HG03135 (cell line): Measurements from ENCODE around the gene IRX5.

Source experiments
- ATAC-seq: cut with Tn5 transposase; IDR thresholded peaks from one replicate; pipeline ENCODE4 v1.9.1; 2021; ENCODE audit warnings: mild to moderate bottlenecking, moderate library complexity; ENCODE audit not compliant: unreplicated experiment

The IRX5 gene

DNA sequence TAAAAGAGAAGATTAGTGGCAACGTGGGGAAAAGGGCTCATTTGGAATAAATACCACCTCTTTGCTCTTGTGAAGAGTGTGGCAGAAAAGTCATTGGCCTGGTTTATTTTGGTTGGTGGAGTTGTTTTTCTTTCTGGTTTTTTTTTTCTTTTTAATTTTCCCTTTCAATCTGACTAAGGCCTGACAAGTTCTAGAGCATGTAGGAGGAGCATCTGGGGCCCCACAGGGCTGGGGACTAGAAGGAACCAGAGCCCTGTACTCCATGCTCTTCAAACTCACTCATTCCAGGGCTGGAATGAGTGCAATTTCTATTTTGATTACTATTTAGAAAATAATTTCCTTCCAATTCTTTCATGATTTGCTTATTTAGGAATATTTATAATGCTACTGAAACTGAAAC, 13.3 kb downstream of the IRX5 start:
- no peak for ATAC-seq

DNA sequence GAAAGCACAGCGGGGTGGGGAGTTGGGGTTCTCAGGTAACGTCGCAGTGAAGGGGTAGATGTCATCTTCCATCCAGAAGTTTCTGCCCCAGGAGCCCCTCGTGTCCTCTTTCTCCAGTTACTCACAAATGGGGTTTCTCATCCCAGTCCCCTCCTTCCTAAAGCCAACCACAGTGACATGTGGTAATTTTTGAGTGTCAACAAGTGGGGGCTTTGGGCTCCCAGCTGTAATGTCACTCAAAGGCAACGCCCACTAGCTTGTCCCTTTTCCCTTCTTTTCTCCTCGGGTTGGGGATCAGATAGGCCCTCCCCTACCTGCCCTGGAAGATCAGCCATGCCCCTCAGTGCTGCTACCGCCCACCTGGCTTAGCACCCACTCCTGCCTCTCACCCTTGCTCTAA, 14.4 kb downstream of the IRX5 start:
- ATAC-seq: no peak

- ATAC-seq: no peak
Observed at GRCh38 chr16:54946909-54947308, 16.2 kb downstream of the IRX5 start.

GRCh38 chr16:54947616-54948015, 17.0 kb downstream of the IRX5 start:
- no peak for ATAC-seq

GRCh38 chr16:54952195-54952594, 21.5 kb downstream of the IRX5 start:
- no peak for ATAC-seq

DNA sequence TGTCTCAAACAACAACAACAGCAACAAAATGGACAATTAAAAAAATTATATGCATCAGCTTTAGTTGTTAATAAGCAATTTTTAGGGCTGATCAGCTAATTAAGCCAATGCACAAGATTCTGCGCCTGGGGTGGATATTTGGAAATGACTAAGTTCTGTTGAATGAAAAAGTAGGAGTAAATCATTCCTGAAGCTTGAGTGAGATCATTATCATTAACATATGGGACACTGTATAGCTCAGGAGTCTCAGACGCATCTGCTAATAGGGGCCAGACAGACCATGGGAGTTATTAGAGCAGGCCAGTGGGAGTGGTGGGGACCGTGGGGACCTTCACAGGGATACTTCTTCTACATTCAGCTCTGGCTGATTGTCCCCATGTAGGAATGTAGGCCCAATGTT, 22.8 kb downstream of the IRX5 start:
- ATAC-seq: no peak

- ATAC-seq: no peak
Observed at GRCh38 chr16:54954220-54954619, 23.6 kb downstream of the IRX5 start.

GRCh38 chr16:54955757-54956156, 25.1 kb downstream of the IRX5 start:
- ATAC-seq: no peak

GRCh38 chr16:54957403-54958166, 26.9 kb downstream of the IRX5 start:
- ATAC-seq: no peak

DNA sequence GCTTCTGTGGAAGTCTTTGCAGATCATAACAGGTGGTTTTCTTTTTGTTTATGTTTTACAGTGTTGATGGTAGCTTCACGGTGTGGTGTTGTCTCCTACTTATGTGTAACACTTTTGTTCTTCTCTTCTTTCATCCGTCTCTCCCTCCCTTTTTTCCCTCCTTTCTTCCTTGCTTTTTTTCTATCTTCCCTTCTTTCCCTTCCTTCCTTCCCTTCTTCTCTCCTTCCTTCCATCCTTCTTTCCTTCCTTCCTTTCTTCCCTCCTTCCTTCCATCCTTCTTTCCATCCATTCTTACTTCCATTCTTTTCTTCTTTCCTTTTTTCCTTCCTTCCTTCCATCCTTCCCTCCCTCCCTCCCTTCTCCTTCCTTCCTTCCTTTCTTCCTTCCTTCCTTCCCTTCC, 31.4 kb downstream of the IRX5 start:
- ATAC-seq: no peak

GRCh38 chr16:54964239-54964638, 33.6 kb downstream of the IRX5 start:
- ATAC-seq: no peak

- no peak for ATAC-seq
Observed at GRCh38 chr16:54965464-54965863, 34.8 kb downstream of the IRX5 start.

GRCh38 chr16:54968011-54968410, 37.3 kb downstream of the IRX5 start:
- no peak for ATAC-seq

- ATAC-seq: no peak
Observed at GRCh38 chr16:54968784-54969183, 38.1 kb downstream of the IRX5 start.

DNA sequence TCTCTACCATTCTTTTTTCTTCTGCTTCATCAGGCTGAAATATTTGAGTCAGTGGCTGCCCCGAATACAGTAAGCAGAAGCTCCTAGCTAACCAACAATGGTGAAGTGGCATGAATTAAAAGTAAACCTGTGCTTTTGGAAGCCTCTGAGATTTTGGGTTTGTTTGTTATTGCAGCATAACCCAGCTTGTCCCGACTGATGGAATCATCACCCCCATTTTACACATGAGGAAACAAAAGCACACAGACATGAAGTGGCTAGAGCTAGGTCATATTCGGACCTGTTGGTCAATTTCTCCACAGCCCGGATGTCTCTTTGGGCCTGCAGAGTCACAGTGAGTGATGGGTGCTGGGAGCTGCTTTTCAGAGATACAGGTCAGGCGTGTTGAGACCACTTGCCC, 39.4 kb downstream of the IRX5 start:
- no peak for ATAC-seq

DNA sequence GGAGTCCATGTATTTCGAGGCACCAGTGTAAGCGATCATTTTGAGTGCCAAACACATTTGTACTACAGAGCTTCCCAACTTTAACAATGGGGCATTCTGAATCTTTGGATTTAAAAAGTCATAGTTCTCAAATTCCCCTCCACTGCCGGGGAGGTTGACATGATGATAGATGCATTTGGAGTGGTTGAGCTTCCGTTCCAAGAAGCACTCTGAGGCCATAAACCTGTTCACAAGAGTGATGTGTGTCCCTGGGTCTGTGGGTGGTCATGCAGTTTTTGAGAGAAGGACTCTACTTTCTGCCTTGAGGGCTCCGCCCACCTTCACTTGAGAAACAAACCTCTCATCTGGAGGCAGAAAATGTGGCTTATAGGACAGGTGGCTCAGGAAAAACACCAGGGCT, 43.7 kb downstream of the IRX5 start:
- ATAC-seq: no peak

DNA sequence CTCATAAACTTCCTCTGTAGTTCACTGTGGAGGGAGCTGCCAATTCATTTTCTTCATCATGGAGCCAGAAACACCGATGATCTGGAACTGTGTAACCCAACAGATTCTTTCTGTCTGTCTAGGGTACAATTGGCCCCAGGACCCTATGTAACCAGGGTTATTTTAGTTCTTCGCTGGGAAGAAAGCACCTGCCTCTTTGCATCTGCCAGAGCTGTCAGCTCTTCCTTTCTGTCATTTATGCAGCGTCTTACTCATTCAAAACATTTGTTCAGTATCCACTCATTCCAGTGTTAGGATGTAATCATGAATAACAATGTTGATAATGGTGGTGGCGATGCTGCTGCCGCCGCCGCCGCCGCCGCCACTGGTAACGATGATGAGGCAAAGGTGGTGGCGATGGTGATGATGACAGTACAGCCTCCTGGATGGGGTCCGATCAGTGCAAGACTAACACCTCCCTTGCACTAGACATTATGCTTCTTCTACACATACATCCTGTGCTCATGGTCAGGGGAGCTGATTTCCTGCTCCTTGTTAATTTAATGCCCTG, 46.1 kb downstream of the IRX5 start:
- no peak for ATAC-seq

DNA sequence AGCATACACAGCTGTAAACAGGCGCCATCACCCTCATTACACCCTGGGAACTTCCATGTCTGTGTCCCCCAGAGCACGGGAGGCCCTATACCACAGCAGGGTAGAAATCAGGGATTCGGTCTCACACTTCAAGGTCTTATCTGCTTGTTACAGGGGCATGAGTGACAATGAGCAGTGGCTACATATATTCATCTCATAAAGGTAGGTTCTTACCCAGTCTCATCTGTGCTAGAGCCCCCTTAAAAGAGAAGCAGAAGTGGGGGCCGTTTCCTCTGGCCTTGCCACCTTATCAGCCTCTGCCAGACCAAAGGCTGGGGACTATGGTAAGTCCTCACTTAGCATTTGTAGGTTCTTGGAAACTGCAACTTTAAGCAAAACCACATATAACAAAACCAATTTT, 46.5 kb downstream of the IRX5 start:
- ATAC-seq: no peak

GRCh38 chr16:54980821-54981220, 50.2 kb downstream of the IRX5 start:
- no peak for ATAC-seq
